ENCODE measurements around the gene ME3. TPM values are rescaled to one million over a fixed set of nuclear protein-coding genes. Genes with fewer than 3 reads are reported as not detected.

The ME3 gene
- total and polyA plus RNA-seq, 2 experiments from 2014 or later: 7.5 to 10.9 TPM

- Histone ChIP-seq H3K4me2 (ENCODE audit: unreplicated experiment) (no peak overlapping the region), H3K9me2 (ENCODE audit: insufficient read depth) (no peaks in the 10 kb centered on the region), H3K27ac (no peak overlapping the region), H2AFZ (no peak overlapping the region), H3K9ac (no peak overlapping the region), H3K4me1 (ENCODE audit: insufficient read depth) (peaks cover 44% of the 10 kb centered on the region), H3F3A (ENCODE audit: insufficient read depth) (peaks cover 40% of the 10 kb centered on the region), H3K9me3 (ENCODE audit: low read depth) (no peaks in the 10 kb centered on the region), H3K36me3 (ENCODE audit: low read depth) (no peaks in the 10 kb centered on the region), H4K20me1 (ENCODE audit: insufficient read depth) (no peaks in the 10 kb centered on the region), H3K79me2 (ENCODE audit: insufficient read depth) (no peaks in the 10 kb centered on the region), H3K4me3 (no peak overlapping the region), H3K27me3 (replicated peaks; ENCODE audit: insufficient read depth) (no peaks in the 10 kb centered on the region)
- TF ChIP-seq EZH2phosphoT487 (IDR thresholded peaks at IDR 0.05; ENCODE audit: insufficient read depth, low read depth): no peak
- TF ChIP-seq EZH2 (IDR thresholded peaks at IDR 0.05; ENCODE audit: insufficient read depth, poor library complexity, severe bottlenecking): no peak
- no peak for DNase-seq
- in situ Hi-C loops (cut with MboI): no loop called here
- 95 to 100% methylated on average over 1 of the region's 1 CpG for WGBS, 2 experiments (ENCODE audit: low coverage in 1 of 2, low lambda C conversion rate in 2 of 2, missing lambda C conversion rate in 2 of 2)
Measured at GRCh38 chr11:86513138-86513537, 159.3 kb downstream of the ME3 start.

GRCh38 chr11:86511086-86511551 lies 161.3 kb downstream of the ME3 start:
- Histone ChIP-seq H2AFZ (no peak overlapping the region), H3K27ac (peak overlapping the region; percentile 15; the same call in 1 of the 2 replicates), H3K9me3 (ENCODE audit: low read depth) (no peaks in the 10 kb centered on the region), H4K20me1 (ENCODE audit: insufficient read depth) (no peaks in the 10 kb centered on the region), H3K36me3 (ENCODE audit: low read depth) (no peaks in the 10 kb centered on the region), H3K4me1 (ENCODE audit: insufficient read depth) (peaks cover 37% of the 10 kb centered on the region), H3K9ac (no peak overlapping the region), H3K27me3 (replicated peaks; ENCODE audit: insufficient read depth) (no peaks in the 10 kb centered on the region; the same call in 1 of the 2 replicates), H3F3A (ENCODE audit: insufficient read depth) (peaks cover 39% of the 10 kb centered on the region), H3K4me3 (no peak overlapping the region), H3K4me2 (ENCODE audit: unreplicated experiment) (peak overlapping the region; percentile 24), H3K9me2 (ENCODE audit: insufficient read depth) (no peaks in the 10 kb centered on the region), H3K79me2 (ENCODE audit: insufficient read depth) (no peaks in the 10 kb centered on the region)
- in situ Hi-C loops (cut with MboI): no loop called here
- 57 to 64% methylated on average over 3 of the region's 3 CpGs for WGBS, 2 experiments (ENCODE audit: low coverage in 1 of 2, low lambda C conversion rate in 2 of 2, missing lambda C conversion rate in 2 of 2)
- DNase-seq: peak; percentile 73
- no peak for TF ChIP-seq EZH2 (IDR thresholded peaks at IDR 0.05; ENCODE audit: insufficient read depth, poor library complexity, severe bottlenecking)
- no peak for TF ChIP-seq EZH2phosphoT487 (IDR thresholded peaks at IDR 0.05; ENCODE audit: insufficient read depth, low read depth)

- Histone ChIP-seq H3K9ac (no peak overlapping the region), H3F3A (ENCODE audit: insufficient read depth) (peaks cover 37% of the 10 kb centered on the region), H3K4me2 (ENCODE audit: unreplicated experiment) (peak overlapping the region; percentile 24), H3K79me2 (ENCODE audit: insufficient read depth) (no peaks in the 10 kb centered on the region), H3K27me3 (replicated peaks; ENCODE audit: insufficient read depth) (no peaks in the 10 kb centered on the region; the same call in 1 of the 2 replicates), H3K9me3 (ENCODE audit: low read depth) (no peaks in the 10 kb centered on the region), H3K4me3 (no peak overlapping the region), H3K36me3 (ENCODE audit: low read depth) (no peaks in the 10 kb centered on the region), H2AFZ (no peak overlapping the region), H4K20me1 (ENCODE audit: insufficient read depth) (no peaks in the 10 kb centered on the region), H3K4me1 (ENCODE audit: insufficient read depth) (peaks cover 34% of the 10 kb centered on the region), H3K27ac (no peak overlapping the region), H3K9me2 (ENCODE audit: insufficient read depth) (no peaks in the 10 kb centered on the region)
- no peak for TF ChIP-seq EZH2 (IDR thresholded peaks at IDR 0.05; ENCODE audit: insufficient read depth, poor library complexity, severe bottlenecking)
- no peak for TF ChIP-seq EZH2phosphoT487 (IDR thresholded peaks at IDR 0.05; ENCODE audit: insufficient read depth, low read depth)
- no peak for DNase-seq
- in situ Hi-C loops (cut with MboI): no loop called here
- 83 to 87% methylated on average over 3 of the region's 3 CpGs for WGBS, 2 experiments (ENCODE audit: low coverage in 1 of 2, low lambda C conversion rate in 2 of 2, missing lambda C conversion rate in 2 of 2)
Measured at GRCh38 chr11:86510674-86511073, 161.7 kb downstream of the ME3 start.

- Histone ChIP-seq H3K27ac (no peak overlapping the region), H3K9ac (no peak overlapping the region), H3K4me3 (no peak overlapping the region), H3K27me3 (replicated peaks; ENCODE audit: insufficient read depth) (no peaks in the 10 kb centered on the region; the same call in 1 of the 2 replicates), H3K79me2 (ENCODE audit: insufficient read depth) (no peaks in the 10 kb centered on the region), H4K20me1 (ENCODE audit: insufficient read depth) (no peaks in the 10 kb centered on the region), H3K4me2 (ENCODE audit: unreplicated experiment) (no peak overlapping the region), H3F3A (ENCODE audit: insufficient read depth) (peaks cover 32% of the 10 kb centered on the region), H3K9me3 (ENCODE audit: low read depth) (no peaks in the 10 kb centered on the region), H2AFZ (no peak overlapping the region), H3K9me2 (ENCODE audit: insufficient read depth) (no peaks in the 10 kb centered on the region), H3K4me1 (ENCODE audit: insufficient read depth) (peaks cover 28% of the 10 kb centered on the region), H3K36me3 (ENCODE audit: low read depth) (no peaks in the 10 kb centered on the region)
- no peak for TF ChIP-seq EZH2 (IDR thresholded peaks at IDR 0.05; ENCODE audit: insufficient read depth, poor library complexity, severe bottlenecking)
- TF ChIP-seq EZH2phosphoT487 (IDR thresholded peaks at IDR 0.05; ENCODE audit: insufficient read depth, low read depth): no peak
- WGBS, 2 experiments (ENCODE audit: low coverage in 1 of 2, low lambda C conversion rate in 2 of 2, missing lambda C conversion rate in 2 of 2): 94 to 95% methylated on average over 2 of the region's 2 CpGs
- no peak for DNase-seq
- in situ Hi-C loops (cut with MboI): no loop called here
Measured at GRCh38 chr11:86510097-86510496, 162.3 kb downstream of the ME3 start.

GRCh38 chr11:86509588-86509974 lies 162.8 kb downstream of the ME3 start:
- Histone ChIP-seq H3F3A (ENCODE audit: insufficient read depth) (peaks cover 26% of the 10 kb centered on the region), H3K36me3 (ENCODE audit: low read depth) (no peaks in the 10 kb centered on the region), H2AFZ (no peak overlapping the region), H3K4me2 (ENCODE audit: unreplicated experiment) (no peak overlapping the region), H3K9me3 (ENCODE audit: low read depth) (no peaks in the 10 kb centered on the region), H3K27me3 (replicated peaks; ENCODE audit: insufficient read depth) (no peaks in the 10 kb centered on the region; the same call in 1 of the 2 replicates), H3K27ac (no peak overlapping the region), H3K79me2 (ENCODE audit: insufficient read depth) (no peaks in the 10 kb centered on the region), H3K4me1 (ENCODE audit: insufficient read depth) (peaks cover 25% of the 10 kb centered on the region), H3K9me2 (ENCODE audit: insufficient read depth) (no peaks in the 10 kb centered on the region), H4K20me1 (ENCODE audit: insufficient read depth) (no peaks in the 10 kb centered on the region), H3K4me3 (no peak overlapping the region), H3K9ac (no peak overlapping the region)
- in situ Hi-C loops (cut with MboI): no loop called here
- DNase-seq: no peak
- TF ChIP-seq EZH2phosphoT487 (IDR thresholded peaks at IDR 0.05; ENCODE audit: insufficient read depth, low read depth) (no peak), EZH2 (IDR thresholded peaks at IDR 0.05; ENCODE audit: insufficient read depth, poor library complexity, severe bottlenecking) (no peak)
- 24 to 32% methylated on average over 2 of the region's 2 CpGs for WGBS, 2 experiments (ENCODE audit: low coverage in 1 of 2, low lambda C conversion rate in 2 of 2, missing lambda C conversion rate in 2 of 2)

Data from GM23248 (cell line).